SK-N-SH treated with all-trans-retinoic acid at 6 μM for 48 hours (cell line): ENCODE data around the gene SLC17A2.

Source experiments
- ATAC-seq: fragments of 200-7000 bp; cut with Tn5 transposase; 3 replicates; pipeline ENCODE4 v1.9.1; 2020; ENCODE audit warnings: mild to moderate bottlenecking, moderate library complexity
- ARNTL ChIP-seq: fragments of 450-650 bp; formaldehyde crosslinking; IDR thresholded peaks from 2 replicates; pipeline ENCODE4 v1.5.0; 2020; ENCODE audit warnings: low read depth, mild to moderate bottlenecking, moderate library complexity, borderline replicate concordance
- BACH2 ChIP-seq: fragments of 250-450 bp; sonication (Bioruptor Pico); IDR thresholded peaks from 2 replicates; pipeline ENCODE4 v1.9.0; 2021; ENCODE audit warnings: mild to moderate bottlenecking, borderline replicate concordance
- CSDC2 ChIP-seq: fragments of 250-450 bp; sonication (Bioruptor Pico); IDR thresholded peaks from 2 replicates; pipeline ENCODE4 v1.5.0; 2020; ENCODE audit warnings: mild to moderate bottlenecking, moderate library complexity
- GLIS3 ChIP-seq: fragments of 250-450 bp; sonication (Bioruptor Pico); IDR thresholded peaks from 2 replicates; pipeline ENCODE4 v1.5.0; 2020; ENCODE audit warnings: mild to moderate bottlenecking, moderate library complexity
- ISL1 ChIP-seq: fragments of 250-450 bp; sonication (Bioruptor Pico); IDR thresholded peaks from 2 replicates; pipeline ENCODE4 v2.1.2; 2022; ENCODE audit warnings: mild to moderate bottlenecking, moderate library complexity
- OSR1 ChIP-seq: fragments of 250-450 bp; sonication (Bioruptor Pico); IDR thresholded peaks from 2 replicates; pipeline ENCODE4 v1.8.0; 2022; ENCODE audit warnings: moderate library complexity, mild to moderate bottlenecking, inconsistent platforms
- PPARA ChIP-seq: fragments of 250-450 bp; sonication (Bioruptor Pico); IDR thresholded peaks from 2 replicates; pipeline ENCODE4 v1.5.0; 2020; ENCODE audit warnings: mild to moderate bottlenecking, borderline replicate concordance
- RARB ChIP-seq: fragments of 250-450 bp; sonication (Bioruptor Pico); IDR thresholded peaks from 2 replicates; pipeline ENCODE4 v1.8.0; 2021; ENCODE audit warnings: mild to moderate bottlenecking, moderate library complexity
- SNAI2 ChIP-seq: fragments of 250-450 bp; sonication (Bioruptor Pico); IDR thresholded peaks from 2 replicates; pipeline ENCODE4 v1.5.0; 2020; ENCODE audit warnings: mild to moderate bottlenecking, moderate library complexity
- TCF4 ChIP-seq: fragments of 250-450 bp; sonication (Bioruptor Pico); IDR thresholded peaks from 2 replicates; pipeline ENCODE4 v1.8.0; 2021; ENCODE audit warnings: mild to moderate bottlenecking, moderate library complexity, borderline replicate concordance
- TOX ChIP-seq: fragments of 250-450 bp; sonication (Bioruptor Pico); IDR thresholded peaks from 2 replicates; pipeline ENCODE4 v1.8.0; 2021; ENCODE audit warnings: mild to moderate bottlenecking, moderate library complexity, borderline replicate concordance
- ZC3H10 ChIP-seq: fragments of 250-450 bp; sonication (Bioruptor Pico); IDR thresholded peaks from 2 replicates; pipeline ENCODE4 v1.5.1; 2021; ENCODE audit warnings: mild to moderate bottlenecking, moderate library complexity
- ZFP3 ChIP-seq: fragments of 250-450 bp; sonication (Bioruptor Pico); IDR thresholded peaks from 2 replicates; pipeline ENCODE4 v1.5.0; 2020; ENCODE audit warnings: mild to moderate bottlenecking, moderate library complexity
- ZFP30 ChIP-seq: fragments of 450-650 bp; formaldehyde crosslinking; IDR thresholded peaks from 2 replicates; pipeline ENCODE4 v1.5.0; 2022; ENCODE audit warnings: mild to moderate bottlenecking, moderate library complexity
- ZNF565 ChIP-seq: fragments of 450-650 bp; formaldehyde crosslinking; conservative IDR thresholded peaks from 2 replicates; pipeline ENCODE4 v1.5.0; 2020; ENCODE audit warnings: low read depth, mild to moderate bottlenecking, moderate library complexity
- ZNF70 ChIP-seq: fragments of 450-650 bp; formaldehyde crosslinking; IDR thresholded peaks from 2 replicates; pipeline ENCODE4 v1.5.0; 2020; ENCODE audit warnings: mild to moderate bottlenecking, moderate library complexity
- ZNF8 ChIP-seq: fragments of 450-650 bp; formaldehyde crosslinking; IDR thresholded peaks from 2 replicates; pipeline ENCODE4 v1.5.0; 2020; ENCODE audit warnings: mild to moderate bottlenecking, moderate library complexity
- TF ChIP-seq, protein P1 (sequence below): fragments of 250-450 bp; sonication (Bioruptor Pico); IDR thresholded peaks from 2 replicates; pipeline ENCODE4 v1.5.1; 2020; ENCODE audit warnings: low read depth, mild to moderate bottlenecking, moderate library complexity
- TF ChIP-seq, protein P2 (sequence below): fragments of 250-450 bp; sonication (Bioruptor Pico); IDR thresholded peaks from 2 replicates; pipeline ENCODE4 v1.5.1; 2021; ENCODE audit warnings: mild to moderate bottlenecking, moderate library complexity
- TF ChIP-seq, protein P3 (sequence below): fragments of 250-450 bp; sonication (Bioruptor Pico); IDR thresholded peaks from 2 replicates; pipeline ENCODE4 v1.8.0; 2020; ENCODE audit warnings: mild to moderate bottlenecking, moderate library complexity, borderline replicate concordance
- TF ChIP-seq, protein P4 (sequence below): fragments of 250-450 bp; sonication (Bioruptor Pico); IDR thresholded peaks from 2 replicates; pipeline ENCODE4 v1.8.0; 2021; ENCODE audit warnings: low read depth, mild to moderate bottlenecking, moderate library complexity, borderline replicate concordance
- TF ChIP-seq, protein P5 (sequence below): fragments of 250-450 bp; sonication (Bioruptor Pico); IDR thresholded peaks from 2 replicates; pipeline ENCODE4 v1.5.0; 2020; ENCODE audit warnings: mild to moderate bottlenecking, moderate library complexity

Gene SLC17A2

DNA sequence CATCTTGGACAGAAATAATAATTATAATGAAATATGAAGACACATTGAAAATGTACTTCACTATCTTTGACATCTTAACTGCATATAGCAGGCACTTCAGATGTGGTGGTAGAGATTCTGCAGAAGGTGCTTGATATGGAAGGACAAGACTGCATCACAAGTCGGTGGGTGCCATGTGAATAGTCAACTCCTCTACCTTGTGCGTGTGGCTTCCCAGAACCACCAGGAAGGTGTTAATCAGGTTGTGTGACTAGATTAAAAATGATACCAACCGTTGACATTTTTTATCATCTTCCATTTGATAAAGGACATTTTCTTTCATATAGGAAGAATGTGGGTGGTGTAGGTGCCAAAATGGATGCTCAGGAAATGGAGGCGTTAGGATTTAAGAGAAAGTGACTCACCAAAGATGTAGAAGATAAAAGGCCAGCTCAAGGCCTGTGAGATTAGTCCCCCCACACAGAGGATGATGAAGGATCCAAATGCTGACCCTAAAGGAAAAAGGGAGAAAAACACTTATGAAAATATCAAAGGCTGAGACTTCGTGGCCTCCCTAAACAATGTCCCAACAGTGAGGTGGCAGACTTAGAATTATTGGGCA is 12.3 kb downstream of the SLC17A2 start:
- ATAC-seq, result no peak
- TF ChIP-seq ISL1 (CRISPR knock-in tag), result no peak
- TF ChIP-seq, protein P1, sequence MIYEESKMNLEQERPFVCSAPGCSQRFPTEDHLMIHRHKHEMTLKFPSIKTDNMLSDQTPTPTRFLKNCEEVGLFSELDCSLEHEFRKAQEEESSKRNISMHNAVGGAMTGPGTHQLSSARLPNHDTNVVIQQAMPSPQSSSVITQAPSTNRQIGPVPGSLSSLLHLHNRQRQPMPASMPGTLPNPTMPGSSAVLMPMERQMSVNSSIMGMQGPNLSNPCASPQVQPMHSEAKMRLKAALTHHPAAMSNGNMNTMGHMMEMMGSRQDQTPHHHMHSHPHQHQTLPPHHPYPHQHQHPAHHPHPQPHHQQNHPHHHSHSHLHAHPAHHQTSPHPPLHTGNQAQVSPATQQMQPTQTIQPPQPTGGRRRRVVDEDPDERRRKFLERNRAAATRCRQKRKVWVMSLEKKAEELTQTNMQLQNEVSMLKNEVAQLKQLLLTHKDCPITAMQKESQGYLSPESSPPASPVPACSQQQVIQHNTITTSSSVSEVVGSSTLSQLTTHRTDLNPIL (CRISPR knock-in tag), result no peak
- TF ChIP-seq RARB, result no peak
- TF ChIP-seq, protein P2, sequence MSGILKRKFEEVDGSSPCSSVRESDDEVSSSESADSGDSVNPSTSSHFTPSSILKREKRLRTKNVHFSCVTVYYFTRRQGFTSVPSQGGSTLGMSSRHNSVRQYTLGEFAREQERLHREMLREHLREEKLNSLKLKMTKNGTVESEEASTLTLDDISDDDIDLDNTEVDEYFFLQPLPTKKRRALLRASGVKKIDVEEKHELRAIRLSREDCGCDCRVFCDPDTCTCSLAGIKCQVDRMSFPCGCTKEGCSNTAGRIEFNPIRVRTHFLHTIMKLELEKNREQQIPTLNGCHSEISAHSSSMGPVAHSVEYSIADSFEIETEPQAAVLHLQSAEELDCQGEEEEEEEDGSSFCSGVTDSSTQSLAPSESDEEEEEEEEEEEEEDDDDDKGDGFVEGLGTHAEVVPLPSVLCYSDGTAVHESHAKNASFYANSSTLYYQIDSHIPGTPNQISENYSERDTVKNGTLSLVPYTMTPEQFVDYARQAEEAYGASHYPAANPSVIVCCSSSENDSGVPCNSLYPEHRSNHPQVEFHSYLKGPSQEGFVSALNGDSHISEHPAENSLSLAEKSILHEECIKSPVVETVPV, result no peak
- no peak for TF ChIP-seq ZC3H10
- TF ChIP-seq SNAI2, result no peak
- TF ChIP-seq GLIS3 (CRISPR knock-in tag), result no peak

DNA sequence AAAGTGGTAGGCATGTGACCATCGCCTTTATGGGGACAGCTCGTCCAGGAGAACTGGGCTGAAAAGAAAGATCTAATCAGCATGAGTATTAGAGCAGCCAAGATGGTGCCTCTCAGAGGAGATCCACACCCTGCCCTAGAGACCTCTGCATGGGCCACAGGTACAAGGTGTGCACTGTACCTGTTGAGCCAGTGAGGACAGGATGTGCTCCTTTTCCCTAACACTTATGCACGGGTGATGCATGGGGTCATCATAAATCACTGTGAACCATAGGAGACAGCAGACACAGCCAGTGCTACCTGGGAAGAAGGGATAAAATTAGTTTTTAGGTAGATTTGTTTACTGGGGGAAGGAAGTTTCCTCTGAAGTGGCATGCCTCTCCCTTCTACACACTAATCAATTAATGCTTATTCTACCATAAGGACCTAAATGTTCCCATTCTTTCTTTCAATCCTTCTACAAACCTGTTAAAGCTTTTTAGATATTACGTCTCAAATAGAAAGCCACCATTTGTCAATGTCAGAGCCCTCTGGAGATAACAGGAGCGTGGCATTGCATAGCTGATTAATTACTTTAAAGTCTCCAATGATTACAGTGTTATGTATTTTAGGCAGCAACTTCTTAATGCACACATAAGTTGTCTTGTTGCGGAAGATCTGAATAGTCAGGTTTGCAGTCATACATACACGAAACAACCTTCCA is 13.6 kb downstream of the SLC17A2 start:
- TF ChIP-seq TOX (no peak), ZNF70 (no peak)

DNA sequence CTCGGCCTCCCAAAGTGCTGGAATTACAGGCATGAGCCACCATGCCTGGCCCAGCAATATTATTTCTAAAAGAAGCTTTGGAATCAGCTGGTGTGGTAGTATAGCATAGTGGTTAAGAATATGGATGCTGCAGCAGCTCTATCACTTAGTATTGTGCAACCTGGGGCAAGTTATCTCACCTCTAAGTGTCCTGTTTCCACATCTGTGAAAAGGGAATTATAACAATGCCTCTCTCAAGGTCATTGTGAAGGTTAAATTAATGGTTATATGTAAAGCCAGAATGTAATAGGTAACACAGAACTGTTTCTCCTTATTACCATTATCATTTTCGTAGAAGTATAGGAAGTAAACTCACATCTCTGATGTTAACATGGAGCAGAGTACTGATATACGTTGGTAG is 14.2 kb downstream of the SLC17A2 start:
- no peak for ATAC-seq
- no peak for TF ChIP-seq GLIS3 (CRISPR knock-in tag)
- TF ChIP-seq ZNF70, result no peak
- TF ChIP-seq ZFP30 (CRISPR knock-in tag), result no peak
- no peak for TF ChIP-seq SNAI2
- no peak for TF ChIP-seq ISL1 (CRISPR knock-in tag)
- TF ChIP-seq ZC3H10, result no peak
- no peak for TF ChIP-seq ZNF8 (CRISPR knock-in tag)
- TF ChIP-seq RARB, result no peak
- TF ChIP-seq CSDC2 (CRISPR knock-in tag), result no peak
- no peak for TF ChIP-seq TCF4
- TF ChIP-seq, protein P3, sequence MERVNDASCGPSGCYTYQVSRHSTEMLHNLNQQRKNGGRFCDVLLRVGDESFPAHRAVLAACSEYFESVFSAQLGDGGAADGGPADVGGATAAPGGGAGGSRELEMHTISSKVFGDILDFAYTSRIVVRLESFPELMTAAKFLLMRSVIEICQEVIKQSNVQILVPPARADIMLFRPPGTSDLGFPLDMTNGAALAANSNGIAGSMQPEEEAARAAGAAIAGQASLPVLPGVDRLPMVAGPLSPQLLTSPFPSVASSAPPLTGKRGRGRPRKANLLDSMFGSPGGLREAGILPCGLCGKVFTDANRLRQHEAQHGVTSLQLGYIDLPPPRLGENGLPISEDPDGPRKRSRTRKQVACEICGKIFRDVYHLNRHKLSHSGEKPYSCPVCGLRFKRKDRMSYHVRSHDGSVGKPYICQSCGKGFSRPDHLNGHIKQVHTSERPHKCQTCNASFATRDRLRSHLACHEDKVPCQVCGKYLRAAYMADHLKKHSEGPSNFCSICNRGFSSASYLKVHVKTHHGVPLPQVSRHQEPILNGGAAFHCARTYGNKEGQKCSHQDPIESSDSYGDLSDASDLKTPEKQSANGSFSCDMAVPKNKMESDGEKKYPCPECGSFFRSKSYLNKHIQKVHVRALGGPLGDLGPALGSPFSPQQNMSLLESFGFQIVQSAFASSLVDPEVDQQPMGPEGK (CRISPR knock-in tag), result no peak
- TF ChIP-seq ZFP3, result no peak
- no peak for TF ChIP-seq PPARA (CRISPR knock-in tag)
- TF ChIP-seq TOX, result no peak
- TF ChIP-seq, protein P4, sequence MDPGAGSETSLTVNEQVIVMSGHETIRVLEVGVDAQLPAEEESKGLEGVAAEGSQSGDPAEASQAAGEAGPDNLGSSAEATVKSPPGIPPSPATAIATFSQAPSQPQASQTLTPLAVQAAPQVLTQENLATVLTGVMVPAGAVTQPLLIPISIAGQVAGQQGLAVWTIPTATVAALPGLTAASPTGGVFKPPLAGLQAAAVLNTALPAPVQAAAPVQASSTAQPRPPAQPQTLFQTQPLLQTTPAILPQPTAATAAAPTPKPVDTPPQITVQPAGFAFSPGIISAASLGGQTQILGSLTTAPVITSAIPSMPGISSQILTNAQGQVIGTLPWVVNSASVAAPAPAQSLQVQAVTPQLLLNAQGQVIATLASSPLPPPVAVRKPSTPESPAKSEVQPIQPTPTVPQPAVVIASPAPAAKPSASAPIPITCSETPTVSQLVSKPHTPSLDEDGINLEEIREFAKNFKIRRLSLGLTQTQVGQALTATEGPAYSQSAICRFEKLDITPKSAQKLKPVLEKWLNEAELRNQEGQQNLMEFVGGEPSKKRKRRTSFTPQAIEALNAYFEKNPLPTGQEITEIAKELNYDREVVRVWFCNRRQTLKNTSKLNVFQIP (CRISPR knock-in tag), result no peak

More for the DNA sequence above, 13.6 kb downstream of the SLC17A2 start:
- no peak for ATAC-seq

DNA sequence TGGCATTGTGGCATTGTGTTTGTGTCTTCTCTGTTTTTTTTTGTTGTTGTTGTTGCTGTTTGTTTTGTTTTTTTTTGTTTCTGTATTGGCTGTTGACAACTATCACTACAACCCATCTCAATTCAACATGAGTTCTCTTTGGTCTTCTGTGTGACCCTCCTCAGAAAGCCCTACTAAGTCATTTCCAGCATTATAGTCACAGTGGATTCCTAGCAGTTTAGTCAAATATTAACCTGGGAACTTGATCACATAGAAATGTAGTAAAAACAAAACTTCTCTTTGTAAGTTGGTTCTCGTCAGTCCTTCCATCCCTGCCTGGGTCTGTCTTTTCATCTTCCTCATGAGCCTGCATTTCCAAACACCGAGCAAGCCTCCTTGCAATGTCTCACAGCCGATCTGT is 16.8 kb downstream of the SLC17A2 start:
- TF ChIP-seq BACH2 (CRISPR knock-in tag), result no peak
- no peak for TF ChIP-seq PPARA (CRISPR knock-in tag)
- TF ChIP-seq ISL1 (CRISPR knock-in tag), result no peak
- no peak for TF ChIP-seq SNAI2
- TF ChIP-seq, protein P5, sequence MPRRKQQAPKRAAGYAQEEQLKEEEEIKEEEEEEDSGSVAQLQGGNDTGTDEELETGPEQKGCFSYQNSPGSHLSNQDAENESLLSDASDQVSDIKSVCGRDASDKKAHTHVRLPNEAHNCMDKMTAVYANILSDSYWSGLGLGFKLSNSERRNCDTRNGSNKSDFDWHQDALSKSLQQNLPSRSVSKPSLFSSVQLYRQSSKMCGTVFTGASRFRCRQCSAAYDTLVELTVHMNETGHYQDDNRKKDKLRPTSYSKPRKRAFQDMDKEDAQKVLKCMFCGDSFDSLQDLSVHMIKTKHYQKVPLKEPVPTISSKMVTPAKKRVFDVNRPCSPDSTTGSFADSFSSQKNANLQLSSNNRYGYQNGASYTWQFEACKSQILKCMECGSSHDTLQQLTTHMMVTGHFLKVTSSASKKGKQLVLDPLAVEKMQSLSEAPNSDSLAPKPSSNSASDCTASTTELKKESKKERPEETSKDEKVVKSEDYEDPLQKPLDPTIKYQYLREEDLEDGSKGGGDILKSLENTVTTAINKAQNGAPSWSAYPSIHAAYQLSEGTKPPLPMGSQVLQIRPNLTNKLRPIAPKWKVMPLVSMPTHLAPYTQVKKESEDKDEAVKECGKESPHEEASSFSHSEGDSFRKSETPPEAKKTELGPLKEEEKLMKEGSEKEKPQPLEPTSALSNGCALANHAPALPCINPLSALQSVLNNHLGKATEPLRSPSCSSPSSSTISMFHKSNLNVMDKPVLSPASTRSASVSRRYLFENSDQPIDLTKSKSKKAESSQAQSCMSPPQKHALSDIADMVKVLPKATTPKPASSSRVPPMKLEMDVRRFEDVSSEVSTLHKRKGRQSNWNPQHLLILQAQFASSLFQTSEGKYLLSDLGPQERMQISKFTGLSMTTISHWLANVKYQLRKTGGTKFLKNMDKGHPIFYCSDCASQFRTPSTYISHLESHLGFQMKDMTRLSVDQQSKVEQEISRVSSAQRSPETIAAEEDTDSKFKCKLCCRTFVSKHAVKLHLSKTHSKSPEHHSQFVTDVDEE (CRISPR knock-in tag), result no peak
- TF ChIP-seq, protein P4 (CRISPR knock-in tag), result no peak
- no peak for TF ChIP-seq ARNTL (CRISPR knock-in tag)
- TF ChIP-seq, protein P2, result no peak
- TF ChIP-seq ZNF8 (CRISPR knock-in tag), result no peak
- TF ChIP-seq ZFP3, result no peak
- no peak for TF ChIP-seq GLIS3 (CRISPR knock-in tag)
- no peak for TF ChIP-seq TCF4
- no peak for TF ChIP-seq ZFP30 (CRISPR knock-in tag)
- no peak for TF ChIP-seq ZNF565
- TF ChIP-seq ZNF70, result no peak
- TF ChIP-seq RARB, result no peak
- no peak for TF ChIP-seq OSR1 (CRISPR knock-in tag)
- ATAC-seq, result no peak
